GM19397 (cell line): ENCODE results near the gene EVC2.

Experiments used
- ATAC-seq: cut with Tn5 transposase; IDR thresholded peaks from one replicate; pipeline ENCODE4 v1.9.1; 2021; ENCODE audit warnings: mild to moderate bottlenecking, moderate library complexity; ENCODE audit not compliant: unreplicated experiment

EVC2 gene

GRCh38 chr4:5678977-5679376 is 29.4 kb downstream of the EVC2 start:
- ATAC-seq = no peak

- ATAC-seq = no peak
Observed at GRCh38 chr4:5676763-5677162, 31.6 kb downstream of the EVC2 start.

GRCh38 chr4:5666741-5667140 is 41.6 kb downstream of the EVC2 start:
- no peak for ATAC-seq

GRCh38 chr4:5664778-5665177 is 43.6 kb downstream of the EVC2 start:
- ATAC-seq = no peak

- ATAC-seq = no peak
Observed at GRCh38 chr4:5662555-5662954, 45.8 kb downstream of the EVC2 start.

- ATAC-seq = no peak
Observed at GRCh38 chr4:5661237-5661636, 47.1 kb downstream of the EVC2 start.

GRCh38 chr4:5660185-5660584 is 48.2 kb downstream of the EVC2 start:
- no peak for ATAC-seq

- no peak for ATAC-seq
Observed at GRCh38 chr4:5658974-5659373, 49.4 kb downstream of the EVC2 start.

- no peak for ATAC-seq
Observed at GRCh38 chr4:5656415-5656814, 51.9 kb downstream of the EVC2 start.

- no peak for ATAC-seq
Observed at GRCh38 chr4:5654791-5655190, 53.6 kb downstream of the EVC2 start.

- no peak for ATAC-seq
Observed at GRCh38 chr4:5651089-5651488, 57.3 kb downstream of the EVC2 start.

GRCh38 chr4:5650040-5650439 is 58.3 kb downstream of the EVC2 start:
- no peak for ATAC-seq

GRCh38 chr4:5647351-5647750 is 61.0 kb downstream of the EVC2 start:
- ATAC-seq = no peak

- no peak for ATAC-seq
Observed at GRCh38 chr4:5640096-5640495, 68.3 kb downstream of the EVC2 start.

- ATAC-seq = no peak
Observed at GRCh38 chr4:5639556-5639955, 68.8 kb downstream of the EVC2 start.

GRCh38 chr4:5638976-5639375 is 69.4 kb downstream of the EVC2 start:
- ATAC-seq = no peak

GRCh38 chr4:5638316-5638715 is 70.0 kb downstream of the EVC2 start:
- no peak for ATAC-seq

GRCh38 chr4:5636766-5637670 is 71.3 kb downstream of the EVC2 start:
- no peak for ATAC-seq

- no peak for ATAC-seq
Observed at GRCh38 chr4:5635826-5636195, 72.5 kb downstream of the EVC2 start.

GRCh38 chr4:5632571-5632970 is 75.8 kb downstream of the EVC2 start:
- no peak for ATAC-seq

- ATAC-seq = no peak
Observed at GRCh38 chr4:5632066-5632440, 76.3 kb downstream of the EVC2 start.

- no peak for ATAC-seq
Observed at GRCh38 chr4:5631352-5632065, 76.8 kb downstream of the EVC2 start.
